ENCODE results near the gene NHERF1. TPM values are rescaled to one million over a fixed set of nuclear protein-coding genes. Genes with fewer than 3 reads are reported as not detected.
A peak's percentile ranks its signal among the peaks of the same experiment; 100 is the strongest.

Gene NHERF1
- total RNA-seq, 1 donor from 2014 or later, result 86.9 TPM

- H3K27me3 Mint-ChIP-seq, result no peaks in the 10 kb centered on the region
- H3K9me3 Mint-ChIP-seq, result no peaks in the 10 kb centered on the region
- peaks cover 26% of the 10 kb centered on the region for H3K4me1 Mint-ChIP-seq (ENCODE audit: unreplicated experiment)
- no peak for DNase-seq (ENCODE audit: extremely low spot score, unreplicated experiment)
- no peak overlapping the region for H3K4me3 Mint-ChIP-seq
- H3K36me3 Mint-ChIP-seq, result no peaks in the 10 kb centered on the region
- H3K27ac Mint-ChIP-seq, result peak overlapping the region; percentile 39
- TF ChIP-seq, protein P1, sequence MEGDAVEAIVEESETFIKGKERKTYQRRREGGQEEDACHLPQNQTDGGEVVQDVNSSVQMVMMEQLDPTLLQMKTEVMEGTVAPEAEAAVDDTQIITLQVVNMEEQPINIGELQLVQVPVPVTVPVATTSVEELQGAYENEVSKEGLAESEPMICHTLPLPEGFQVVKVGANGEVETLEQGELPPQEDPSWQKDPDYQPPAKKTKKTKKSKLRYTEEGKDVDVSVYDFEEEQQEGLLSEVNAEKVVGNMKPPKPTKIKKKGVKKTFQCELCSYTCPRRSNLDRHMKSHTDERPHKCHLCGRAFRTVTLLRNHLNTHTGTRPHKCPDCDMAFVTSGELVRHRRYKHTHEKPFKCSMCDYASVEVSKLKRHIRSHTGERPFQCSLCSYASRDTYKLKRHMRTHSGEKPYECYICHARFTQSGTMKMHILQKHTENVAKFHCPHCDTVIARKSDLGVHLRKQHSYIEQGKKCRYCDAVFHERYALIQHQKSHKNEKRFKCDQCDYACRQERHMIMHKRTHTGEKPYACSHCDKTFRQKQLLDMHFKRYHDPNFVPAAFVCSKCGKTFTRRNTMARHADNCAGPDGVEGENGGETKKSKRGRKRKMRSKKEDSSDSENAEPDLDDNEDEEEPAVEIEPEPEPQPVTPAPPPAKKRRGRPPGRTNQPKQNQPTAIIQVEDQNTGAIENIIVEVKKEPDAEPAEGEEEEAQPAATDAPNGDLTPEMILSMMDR (conservative IDR thresholded peaks at IDR 0.05), result no peak
These were observed 16.4 kb downstream of the NHERF1 start for GRCh38 chr17:74764751-74765286.

DNA sequence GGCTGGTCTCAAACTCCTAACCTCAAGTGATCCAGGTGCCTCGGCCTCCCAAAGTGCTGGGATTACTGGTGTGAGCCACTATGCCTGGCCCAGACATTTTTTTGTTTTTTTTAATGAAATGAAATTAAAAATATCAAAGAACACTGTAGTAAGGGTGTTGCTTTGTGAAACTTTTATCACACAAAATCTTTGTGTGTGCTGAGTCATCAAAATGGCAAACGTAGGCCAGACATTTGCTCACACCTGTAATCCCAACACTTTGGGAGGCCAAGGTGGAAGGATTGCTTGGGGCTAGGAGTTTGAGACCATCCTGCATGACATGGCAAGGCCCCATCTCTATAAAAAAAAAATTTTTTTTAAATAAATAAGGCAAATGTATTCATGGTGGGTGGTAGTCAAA is 18.0 kb downstream of the NHERF1 start:
- Mint-ChIP-seq H3K36me3 (no peaks in the 10 kb centered on the region), H3K4me1 (ENCODE audit: unreplicated experiment) (peaks cover 27% of the 10 kb centered on the region), H3K27ac (no peak overlapping the region), H3K4me3 (no peak overlapping the region), H3K9me3 (no peaks in the 10 kb centered on the region), H3K27me3 (no peaks in the 10 kb centered on the region)
- TF ChIP-seq, protein P1 (conservative IDR thresholded peaks at IDR 0.05), result no peak
- no peak for DNase-seq (ENCODE audit: extremely low spot score, unreplicated experiment)

GRCh38 chr17:74767111-74767516 is 18.7 kb downstream of the NHERF1 start:
- H3K4me1 Mint-ChIP-seq (ENCODE audit: unreplicated experiment), result peaks cover 27% of the 10 kb centered on the region
- no peaks in the 10 kb centered on the region for H3K27me3 Mint-ChIP-seq
- H3K9me3 Mint-ChIP-seq, result no peaks in the 10 kb centered on the region

DNA sequence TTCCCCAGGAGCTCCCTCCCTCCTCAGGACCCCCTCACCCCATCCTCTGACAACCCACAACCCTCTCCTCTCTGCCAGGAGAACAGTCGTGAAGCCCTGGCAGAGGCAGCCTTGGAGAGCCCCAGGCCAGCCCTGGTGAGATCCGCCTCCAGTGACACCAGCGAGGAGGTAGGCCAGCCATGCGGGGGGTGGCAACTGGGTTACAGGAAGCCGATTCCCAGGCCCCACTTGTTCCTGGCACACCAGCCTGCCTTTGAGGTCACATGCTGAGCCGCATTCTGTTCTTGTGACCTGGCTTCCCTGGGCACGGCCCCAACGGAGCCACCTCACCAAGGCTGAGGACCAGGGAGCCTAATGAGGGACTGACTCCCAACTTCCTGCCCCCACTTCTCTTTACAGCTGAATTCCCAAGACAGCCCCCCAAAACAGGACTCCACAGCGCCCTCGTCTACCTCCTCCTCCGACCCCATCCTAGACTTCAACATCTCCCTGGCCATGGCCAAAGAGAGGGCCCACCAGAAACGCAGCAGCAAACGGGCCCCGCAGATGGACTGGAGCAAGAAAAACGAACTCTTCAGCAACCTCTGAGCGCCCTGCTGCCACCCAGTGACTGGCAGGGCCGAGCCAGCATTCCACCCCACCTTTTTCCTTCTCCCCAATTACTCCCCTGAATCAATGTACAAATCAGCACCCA is 19.8 kb downstream of the NHERF1 start:
- Mint-ChIP-seq H3K27ac (peak overlapping the region; percentile 82), H3K27me3 (no peaks in the 10 kb centered on the region), H3K4me1 (ENCODE audit: unreplicated experiment) (peaks cover 20% of the 10 kb centered on the region), H3K36me3 (peaks cover 5% of the 10 kb centered on the region), H3K9me3 (no peaks in the 10 kb centered on the region), H3K4me3 (peak overlapping the region; percentile 28)
- DNase-seq (ENCODE audit: extremely low spot score, unreplicated experiment), result no peak
- TF ChIP-seq, protein P1 (conservative IDR thresholded peaks at IDR 0.05), result no peak

More at GRCh38 chr17:74767111-74767516, 18.7 kb downstream of the NHERF1 start:
- no peak overlapping the region for H3K27ac Mint-ChIP-seq
- no peak for DNase-seq (ENCODE audit: extremely low spot score, unreplicated experiment)
- H3K4me3 Mint-ChIP-seq, result no peak overlapping the region
- no peaks in the 10 kb centered on the region for H3K36me3 Mint-ChIP-seq
- TF ChIP-seq, protein P1 (conservative IDR thresholded peaks at IDR 0.05), result no peak

GRCh38 chr17:74768763-74769114 is 20.3 kb downstream of the NHERF1 start:
- Mint-ChIP-seq H3K36me3 (peaks cover 5% of the 10 kb centered on the region), H3K9me3 (no peaks in the 10 kb centered on the region), H3K4me1 (ENCODE audit: unreplicated experiment) (peaks cover 20% of the 10 kb centered on the region), H3K4me3 (peak overlapping the region; percentile 9), H3K27me3 (no peaks in the 10 kb centered on the region), H3K27ac (peak overlapping the region; percentile 82)
- TF ChIP-seq, protein P1 (conservative IDR thresholded peaks at IDR 0.05), result no peak
- no peak for DNase-seq (ENCODE audit: extremely low spot score, unreplicated experiment)

All from type B pancreatic cell (in vitro differentiated cells).